Stimulated activated CD8-positive, alpha-beta memory T cell treated with anti-CD3 and anti-CD28 coated beads, Interleukin-7, amount 100 ng/mL, for 24 hours (primary cell): Measurements from ENCODE around the gene CTNND2.

ENCODE experiments used
- DNase-seq: peaks from one replicate; pipeline ENCODE4 v3.0.0-alpha.2; 2020; ENCODE audit warnings: low read depth

Gene CTNND2

GRCh38 chr5:11522796-11523195 is 381.4 kb downstream of the CTNND2 start:
- DNase-seq, result no peak

GRCh38 chr5:11520241-11520930 is 383.9 kb downstream of the CTNND2 start:
- no peak for DNase-seq

DNA sequence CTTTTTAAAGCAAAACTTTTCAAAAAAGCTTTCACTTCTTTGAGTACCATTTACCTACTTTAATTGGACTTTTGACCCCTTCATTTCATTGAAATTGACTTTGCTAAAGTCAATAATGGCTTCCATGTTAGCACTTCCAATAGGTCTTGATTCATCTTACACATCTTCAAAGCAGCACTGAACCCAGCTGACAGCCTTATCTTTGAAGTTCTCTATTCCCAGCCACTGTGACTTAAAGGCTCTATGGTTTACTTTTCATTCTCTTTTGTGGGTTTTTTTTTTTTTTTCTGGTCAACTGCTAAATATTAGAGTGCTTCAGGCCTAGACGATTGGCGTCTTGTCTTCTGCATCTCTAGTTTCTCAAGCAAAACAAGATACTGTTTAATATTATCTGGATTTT is 385.0 kb downstream of the CTNND2 start:
- DNase-seq, result no peak

DNA sequence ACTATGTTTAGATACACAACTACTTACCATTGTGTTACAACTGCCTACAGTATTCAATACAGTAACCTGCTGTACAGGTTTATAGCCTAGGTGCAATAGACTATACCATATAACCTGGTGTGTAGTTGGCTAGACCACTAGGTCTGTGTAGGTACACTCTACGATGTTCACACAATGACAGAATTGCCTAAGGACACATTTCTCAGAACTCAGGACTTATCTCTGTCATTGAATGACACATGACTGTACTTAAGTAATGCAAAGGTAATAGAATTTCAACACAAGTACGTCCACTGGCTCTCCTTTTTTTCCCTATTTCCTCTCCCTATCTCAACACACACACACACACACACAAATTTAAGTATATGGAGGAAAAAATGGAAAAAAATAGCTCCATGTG is 385.6 kb downstream of the CTNND2 start:
- no peak for DNase-seq

GRCh38 chr5:11514705-11515432 is 389.4 kb downstream of the CTNND2 start:
- no peak for DNase-seq

- no peak for DNase-seq
Observed at GRCh38 chr5:11511878-11512277, 392.4 kb downstream of the CTNND2 start.

- no peak for DNase-seq
Observed at GRCh38 chr5:11510889-11511288, 393.4 kb downstream of the CTNND2 start.

DNA sequence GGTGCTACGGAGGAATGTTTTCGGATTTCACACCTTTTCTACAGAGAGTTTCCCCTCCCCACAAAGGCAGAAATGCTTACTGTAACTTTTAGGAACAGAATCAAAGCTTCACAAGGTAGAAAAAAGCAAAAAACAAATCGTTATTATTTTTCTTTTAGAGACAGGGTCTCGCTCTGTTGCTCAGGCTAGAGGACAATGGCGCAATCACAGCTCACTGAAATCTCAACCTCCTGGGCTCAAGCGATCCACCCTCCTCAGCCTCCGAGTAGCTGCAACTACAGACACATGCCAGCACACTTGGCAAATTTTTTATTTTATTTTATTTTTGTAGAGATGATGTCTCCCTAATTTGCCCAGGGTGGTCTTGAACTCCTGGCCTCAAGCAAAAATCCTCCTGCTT is 394.5 kb downstream of the CTNND2 start:
- no peak for DNase-seq

DNA sequence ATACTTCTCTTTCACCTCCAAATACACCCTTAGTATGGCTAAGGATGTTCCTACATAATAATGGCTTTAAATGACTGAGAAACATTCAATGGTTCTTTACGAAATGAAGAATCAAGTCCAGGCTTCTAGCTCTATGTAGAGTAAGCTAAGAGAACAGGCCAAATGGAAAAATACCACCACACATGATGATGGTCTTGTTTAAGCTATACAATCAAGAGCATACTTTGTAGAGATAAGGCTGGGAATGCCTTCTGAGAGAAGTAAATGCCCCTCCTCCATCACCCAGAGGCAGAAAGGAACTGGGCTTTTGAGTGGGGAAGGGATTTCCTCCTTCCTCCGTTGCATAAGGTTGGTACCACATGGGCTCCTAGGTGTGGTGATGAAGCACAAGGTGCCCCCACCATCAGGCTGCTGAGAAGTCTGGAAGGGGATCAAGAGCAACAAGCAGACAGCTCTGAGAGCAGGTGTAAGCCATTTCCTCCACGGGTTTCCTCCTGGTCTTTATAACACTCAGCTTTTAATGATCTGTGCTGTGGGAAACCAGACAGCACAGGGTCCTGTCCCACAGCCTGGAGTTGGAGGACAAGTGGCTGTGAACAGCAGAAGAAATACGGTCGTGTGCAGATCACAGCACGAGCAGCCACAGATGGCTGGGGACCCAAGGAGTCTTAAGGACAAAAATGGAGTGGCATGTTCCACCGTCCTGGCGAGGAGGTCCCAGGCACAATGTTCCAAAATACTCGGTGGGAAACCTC is 396.9 kb downstream of the CTNND2 start:
- no peak for DNase-seq

DNA sequence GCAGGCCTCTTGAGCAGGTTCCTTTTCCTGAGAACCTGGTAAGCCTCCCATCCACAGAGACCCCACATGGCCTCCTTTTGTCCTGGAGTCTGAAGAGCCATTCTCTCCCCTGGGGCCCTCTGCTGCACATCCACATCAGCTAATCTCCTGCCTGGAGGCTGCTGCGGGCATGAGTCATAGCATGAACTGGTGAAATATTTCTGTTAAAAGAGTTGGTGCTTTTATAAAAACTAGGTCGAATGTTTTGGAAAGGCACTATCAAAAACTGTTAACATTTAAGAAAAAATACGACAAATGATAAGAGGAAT is 399.4 kb downstream of the CTNND2 start:
- no peak for DNase-seq

GRCh38 chr5:11504065-11504885 is 400.0 kb downstream of the CTNND2 start:
- DNase-seq, result no peak

GRCh38 chr5:11502783-11503182 is 401.5 kb downstream of the CTNND2 start:
- DNase-seq, result no peak

DNA sequence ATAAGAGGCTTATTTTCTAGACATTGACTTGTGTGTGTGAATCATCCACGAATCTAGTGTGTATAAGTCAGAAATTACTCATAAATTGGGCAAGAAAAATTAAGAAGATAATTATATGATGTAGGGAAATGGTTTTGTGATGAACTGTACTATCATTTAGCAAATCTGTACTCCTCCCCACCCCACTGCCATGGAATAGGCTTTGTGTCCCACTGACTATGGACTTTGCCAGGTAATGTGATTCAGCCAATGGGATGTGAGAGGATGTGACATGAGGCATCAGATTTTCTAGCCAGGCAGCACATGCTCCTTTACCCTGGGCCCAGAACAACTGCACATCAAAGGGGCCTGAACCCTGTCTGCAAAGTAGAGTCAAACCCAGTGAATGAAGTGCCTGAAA is 406.6 kb downstream of the CTNND2 start:
- no peak for DNase-seq

GRCh38 chr5:11496137-11496719 is 408.0 kb downstream of the CTNND2 start:
- DNase-seq, result no peak

- no peak for DNase-seq
Observed at GRCh38 chr5:11494340-11494739, 409.9 kb downstream of the CTNND2 start.

DNA sequence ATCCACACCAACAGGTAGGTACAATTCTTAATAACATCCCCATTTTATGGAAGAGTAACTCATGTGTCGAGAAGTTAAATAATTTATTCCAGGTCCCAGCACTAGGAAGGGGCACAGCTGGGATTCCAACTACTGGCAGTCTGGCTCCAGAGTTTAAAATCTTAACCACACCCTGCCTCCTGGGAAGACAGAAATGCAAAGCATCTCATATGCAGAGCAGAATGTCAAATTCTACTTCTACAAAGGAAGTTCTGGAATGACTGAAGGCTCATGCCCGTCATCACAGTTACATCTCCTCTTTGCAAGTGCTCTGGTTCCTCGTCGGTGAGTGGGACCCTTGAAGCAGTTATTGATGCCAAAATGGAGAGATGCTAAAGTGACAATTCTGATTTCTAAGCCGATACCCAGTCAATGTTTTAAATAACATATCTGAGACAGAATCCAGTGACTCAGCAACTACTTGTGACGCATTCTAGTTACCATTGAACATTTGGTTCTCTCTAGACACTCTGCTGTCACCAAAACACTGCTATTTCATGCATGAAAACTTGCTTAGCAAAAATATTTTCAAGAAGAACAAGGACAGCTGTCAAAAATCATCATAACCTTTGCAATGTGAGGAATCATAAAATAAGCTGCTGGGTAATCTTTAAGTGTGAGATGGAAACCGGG is 412.7 kb downstream of the CTNND2 start:
- no peak for DNase-seq

DNA sequence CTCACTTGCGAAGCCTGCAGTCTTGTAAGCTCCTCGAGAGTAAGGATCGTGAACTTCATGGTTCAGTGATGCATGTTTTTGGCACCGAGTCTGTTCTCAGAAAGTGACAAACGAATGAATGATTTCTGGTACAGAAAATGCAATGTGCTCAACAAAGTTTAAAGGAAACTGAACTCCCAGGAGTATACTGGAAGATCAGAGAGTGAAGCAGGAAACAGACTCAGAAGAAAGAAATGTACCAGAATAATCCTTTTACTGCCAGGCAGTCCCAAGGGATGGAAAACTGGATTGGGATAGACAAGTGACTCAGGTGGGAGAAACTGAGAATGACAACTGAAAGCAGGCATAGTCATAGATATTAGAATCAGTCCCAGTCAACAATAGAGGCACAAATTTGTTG is 420.6 kb downstream of the CTNND2 start:
- no peak for DNase-seq

GRCh38 chr5:11482011-11482410 is 422.2 kb downstream of the CTNND2 start:
- DNase-seq, result no peak

GRCh38 chr5:11477786-11478185 is 426.5 kb downstream of the CTNND2 start:
- DNase-seq, result no peak

DNA sequence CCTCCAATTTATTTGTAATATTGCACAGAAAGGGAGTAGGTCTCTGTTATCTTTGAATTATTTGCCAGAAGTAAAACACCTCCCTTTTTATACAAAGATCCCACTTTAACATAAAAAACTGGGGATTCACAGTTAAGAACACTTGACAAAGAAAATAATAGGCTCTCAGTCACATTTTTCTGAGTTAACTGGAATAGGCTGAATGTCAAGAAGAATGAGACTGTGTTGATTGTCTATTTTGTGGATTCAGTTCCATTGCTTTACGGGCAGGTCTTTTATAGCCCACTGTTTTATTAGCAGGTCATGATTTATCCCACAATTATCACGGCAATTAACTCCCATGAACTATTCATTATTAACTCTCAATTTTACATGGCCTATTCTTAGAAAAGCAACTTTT is 427.4 kb downstream of the CTNND2 start:
- DNase-seq, result no peak

GRCh38 chr5:11468334-11469039 is 435.8 kb downstream of the CTNND2 start:
- DNase-seq, result no peak
